ENCODE results near the gene ETV7. TPM values are rescaled to one million over a fixed set of nuclear protein-coding genes. Genes with fewer than 3 reads are reported as not detected.

Gene ETV7
- polyA plus RNA-seq, 1 of the 3 experiments (the other 2 are of a cell fraction), result 0.39 TPM

DNA sequence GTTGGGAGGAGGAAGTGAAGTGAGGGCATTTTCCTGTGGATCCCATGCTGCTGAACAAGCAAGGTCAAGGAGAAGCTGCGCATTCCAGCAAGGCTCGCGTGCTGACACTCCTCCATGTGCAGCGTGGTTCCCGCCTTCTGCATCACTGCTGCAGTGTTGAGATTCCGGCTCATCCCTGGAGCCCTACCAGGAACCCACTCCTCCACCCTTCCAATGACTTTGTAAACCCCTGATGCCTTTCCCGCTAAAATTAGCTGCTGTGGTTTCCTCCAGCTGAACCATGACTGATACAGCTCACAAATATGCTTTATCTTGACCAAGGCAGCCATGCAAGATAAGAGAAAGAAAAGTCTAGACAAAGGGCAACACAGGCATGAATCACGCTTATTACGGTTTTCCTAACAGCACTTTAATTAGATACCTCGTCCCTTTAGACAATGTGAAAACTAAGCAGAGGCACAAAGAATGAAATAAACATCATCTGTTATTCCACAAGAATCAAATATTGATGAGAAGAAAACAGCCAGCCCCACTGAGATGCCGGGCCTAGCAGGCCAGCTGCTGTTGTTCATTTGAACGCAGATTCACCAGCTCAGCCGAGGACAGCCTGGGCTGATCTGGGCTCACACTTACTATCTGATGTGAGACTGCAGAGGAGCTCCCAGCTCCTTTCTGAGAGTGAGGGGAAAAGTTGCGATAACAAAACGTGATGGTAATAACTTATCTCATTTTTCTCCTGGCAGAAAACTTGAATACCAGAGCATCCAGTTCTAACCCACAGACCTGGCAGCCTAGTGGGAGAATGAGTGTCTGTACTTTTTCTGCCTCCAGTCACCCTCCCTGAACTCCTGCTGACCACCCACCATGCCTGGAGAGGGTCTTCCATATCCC, 36.5 kb downstream of the ETV7 start (continued):
- TF ChIP-seq, protein P1, sequence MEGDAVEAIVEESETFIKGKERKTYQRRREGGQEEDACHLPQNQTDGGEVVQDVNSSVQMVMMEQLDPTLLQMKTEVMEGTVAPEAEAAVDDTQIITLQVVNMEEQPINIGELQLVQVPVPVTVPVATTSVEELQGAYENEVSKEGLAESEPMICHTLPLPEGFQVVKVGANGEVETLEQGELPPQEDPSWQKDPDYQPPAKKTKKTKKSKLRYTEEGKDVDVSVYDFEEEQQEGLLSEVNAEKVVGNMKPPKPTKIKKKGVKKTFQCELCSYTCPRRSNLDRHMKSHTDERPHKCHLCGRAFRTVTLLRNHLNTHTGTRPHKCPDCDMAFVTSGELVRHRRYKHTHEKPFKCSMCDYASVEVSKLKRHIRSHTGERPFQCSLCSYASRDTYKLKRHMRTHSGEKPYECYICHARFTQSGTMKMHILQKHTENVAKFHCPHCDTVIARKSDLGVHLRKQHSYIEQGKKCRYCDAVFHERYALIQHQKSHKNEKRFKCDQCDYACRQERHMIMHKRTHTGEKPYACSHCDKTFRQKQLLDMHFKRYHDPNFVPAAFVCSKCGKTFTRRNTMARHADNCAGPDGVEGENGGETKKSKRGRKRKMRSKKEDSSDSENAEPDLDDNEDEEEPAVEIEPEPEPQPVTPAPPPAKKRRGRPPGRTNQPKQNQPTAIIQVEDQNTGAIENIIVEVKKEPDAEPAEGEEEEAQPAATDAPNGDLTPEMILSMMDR (IDR thresholded peaks at IDR 0.05), result no peak
- TF ChIP-seq TAF1 (IDR thresholded peaks at IDR 0.05; ENCODE audit: borderline replicate concordance, low read depth, low read length) (no peak), FOSL2 (IDR thresholded peaks at IDR 0.05; ENCODE audit: borderline replicate concordance, low read depth) (0 out of 2 replicates have a peak, but pooled peaks have one; percentile 40)

DNA sequence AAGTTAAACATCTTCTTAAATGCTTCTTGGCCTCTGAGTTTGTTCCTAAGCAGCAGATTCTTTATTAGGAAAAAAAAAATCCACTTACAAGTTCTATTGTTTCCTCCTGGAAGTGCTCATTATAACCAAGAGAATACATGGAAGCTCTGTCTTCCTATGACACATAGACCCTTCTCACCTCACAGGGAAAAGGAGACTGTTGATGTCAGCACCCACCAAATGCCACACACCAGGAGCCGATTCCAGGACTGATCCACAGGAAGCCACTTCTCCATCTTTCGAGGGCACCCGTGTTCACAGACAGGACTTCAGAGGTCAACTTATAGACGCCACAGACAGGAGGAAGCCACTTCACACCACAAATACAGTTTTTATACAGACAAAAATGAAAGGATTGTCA, 37.4 kb downstream of the ETV7 start:
- CTCF ChIA-PET, result interaction anchor here (1.0 to 9.3 kb wide), 3 partner anchors 10 to 47 kb away, joined by 3 to 69 read pairs (median 42); no protein-coding TSS in a partner anchor
- H3K9ac ChIP-seq, result no peak overlapping the region
- no peak for DNase-seq

More for the DNA sequence above, 37.4 kb downstream of the ETV7 start:
- POLR2A ChIA-PET, result no interaction called here
- H3K79me2 ChIP-seq (ENCODE audit: insufficient read depth), result no peaks in the 10 kb centered on the region
- H3K9me2 ChIP-seq, result no peaks in the 10 kb centered on the region
- TF ChIP-seq POLR2AphosphoS5 (IDR thresholded peaks at IDR 0.05; ENCODE audit: low read depth, low read length) (no peak), JUND (IDR thresholded peaks at IDR 0.05) (no peak), RXRA (IDR thresholded peaks at IDR 0.05; ENCODE audit: borderline replicate concordance, low read depth) (no peak), GATA2 (CRISPR knock-in tag; IDR thresholded peaks at IDR 0.05) (no peak), MXI1 (IDR thresholded peaks at IDR 0.05; ENCODE audit: low read depth, low read length) (no peak)
- TF ChIP-seq, protein P2, sequence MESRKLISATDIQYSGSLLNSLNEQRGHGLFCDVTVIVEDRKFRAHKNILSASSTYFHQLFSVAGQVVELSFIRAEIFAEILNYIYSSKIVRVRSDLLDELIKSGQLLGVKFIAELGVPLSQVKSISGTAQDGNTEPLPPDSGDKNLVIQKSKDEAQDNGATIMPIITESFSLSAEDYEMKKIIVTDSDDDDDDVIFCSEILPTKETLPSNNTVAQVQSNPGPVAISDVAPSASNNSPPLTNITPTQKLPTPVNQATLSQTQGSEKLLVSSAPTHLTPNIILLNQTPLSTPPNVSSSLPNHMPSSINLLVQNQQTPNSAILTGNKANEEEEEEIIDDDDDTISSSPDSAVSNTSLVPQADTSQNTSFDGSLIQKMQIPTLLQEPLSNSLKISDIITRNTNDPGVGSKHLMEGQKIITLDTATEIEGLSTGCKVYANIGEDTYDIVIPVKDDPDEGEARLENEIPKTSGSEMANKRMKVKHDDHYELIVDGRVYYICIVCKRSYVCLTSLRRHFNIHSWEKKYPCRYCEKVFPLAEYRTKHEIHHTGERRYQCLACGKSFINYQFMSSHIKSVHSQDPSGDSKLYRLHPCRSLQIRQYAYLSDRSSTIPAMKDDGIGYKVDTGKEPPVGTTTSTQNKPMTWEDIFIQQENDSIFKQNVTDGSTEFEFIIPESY (IDR thresholded peaks at IDR 0.05; ENCODE audit: borderline replicate concordance, low read depth), result no peak
- TF ChIP-seq, protein P3, sequence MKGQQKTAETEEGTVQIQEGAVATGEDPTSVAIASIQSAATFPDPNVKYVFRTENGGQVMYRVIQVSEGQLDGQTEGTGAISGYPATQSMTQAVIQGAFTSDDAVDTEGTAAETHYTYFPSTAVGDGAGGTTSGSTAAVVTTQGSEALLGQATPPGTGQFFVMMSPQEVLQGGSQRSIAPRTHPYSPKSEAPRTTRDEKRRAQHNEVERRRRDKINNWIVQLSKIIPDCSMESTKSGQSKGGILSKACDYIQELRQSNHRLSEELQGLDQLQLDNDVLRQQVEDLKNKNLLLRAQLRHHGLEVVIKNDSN (IDR thresholded peaks at IDR 0.05; ENCODE audit: borderline replicate concordance, low read depth), result no peak
- TF ChIP-seq, protein P4, sequence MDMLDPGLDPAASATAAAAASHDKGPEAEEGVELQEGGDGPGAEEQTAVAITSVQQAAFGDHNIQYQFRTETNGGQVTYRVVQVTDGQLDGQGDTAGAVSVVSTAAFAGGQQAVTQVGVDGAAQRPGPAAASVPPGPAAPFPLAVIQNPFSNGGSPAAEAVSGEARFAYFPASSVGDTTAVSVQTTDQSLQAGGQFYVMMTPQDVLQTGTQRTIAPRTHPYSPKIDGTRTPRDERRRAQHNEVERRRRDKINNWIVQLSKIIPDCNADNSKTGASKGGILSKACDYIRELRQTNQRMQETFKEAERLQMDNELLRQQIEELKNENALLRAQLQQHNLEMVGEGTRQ (IDR thresholded peaks at IDR 0.05; ENCODE audit: borderline replicate concordance, low read depth, low read length), result no peak
- 0 out of 2 replicates have a peak overlapping the region, but pooled peaks have one; percentile 44 for H2AFZ ChIP-seq (ENCODE audit: low read depth)
- no peaks in the 10 kb centered on the region for H3K36me3 ChIP-seq (replicated peaks in 1 of 2; ENCODE audit: control insufficient read depth in 1 of 2, insufficient read depth in 2 of 2, low read length in 1 of 2)
- peak overlapping the region in 1 of 2 experiments; percentile 50; a peak in 2 of 4 replicates for H3K27ac ChIP-seq (ENCODE audit: low read depth in 2 of 2, low read length in 1 of 2)
- no peaks in the 10 kb centered on the region for H4K20me1 ChIP-seq (ENCODE audit: insufficient read depth)
- H3K4me3 ChIP-seq (ENCODE audit: low read depth in 2 of 2, low read length in 1 of 2), result no peak overlapping the region
- peaks cover 6 to 9% of the 10 kb centered on the region in 2 experiments; a peak in 2 of 4 replicates for H3K4me1 ChIP-seq (ENCODE audit: control insufficient read depth in 1 of 2, insufficient read depth in 2 of 2, low read depth in 1 of 2, low read length in 1 of 2)
- H3F3A ChIP-seq (replicated peaks; ENCODE audit: insufficient read depth), result no peaks in the 10 kb centered on the region
- H3K9me3 ChIP-seq, result no peaks in the 10 kb centered on the region
- WGBS (ENCODE audit: low lambda C conversion rate), result 96% methylated on average over 4 of the region's 4 CpGs
- H3K27me3 ChIP-seq (ENCODE audit: insufficient read depth), result no peaks in the 10 kb centered on the region
- H3K4me2 ChIP-seq, result peak overlapping the region; percentile 8; the same call in 1 of the 2 replicates
